GM23338 (cell line): Measurements from ENCODE around the gene NRCAM.

Source experiments
- EZH2 ChIP-seq: fragments of 200-600 bp; sonication (generic); IDR thresholded peaks from one replicate; pipeline ENCODE4 v1.8.0; 2017; ENCODE audit warnings: antibody characterized with exemption, mild to moderate bottlenecking, low read depth; ENCODE audit not compliant: unreplicated experiment
- EZH2phosphoT487 ChIP-seq: fragments of 200-600 bp; sonication (generic); IDR thresholded peaks from one replicate; pipeline ENCODE4 v1.8.1; 2018; ENCODE audit warnings: antibody characterized with exemption; ENCODE audit not compliant: unreplicated experiment
- JUNB ChIP-seq: IDR thresholded peaks from one replicate; pipeline ENCODE4 v1.6.1; 2016; ENCODE audit warnings: antibody characterized with exemption; ENCODE audit not compliant: unreplicated experiment
- NANOG ChIP-seq: IDR thresholded peaks from 2 replicates; pipeline ENCODE4 v1.6.1; 2016; ENCODE audit warnings: antibody characterized with exemption, borderline replicate concordance
- POLR2AphosphoS5 ChIP-seq: IDR thresholded peaks from 2 replicates; pipeline ENCODE4 v1.6.1; 2016; ENCODE audit warnings: antibody characterized with exemption, low read depth
- TF ChIP-seq, protein P1 (sequence below), 2 experiments: fragments of 200-600 bp in 1 of 2; sonication (generic) in 1 of 2; conservative IDR thresholded peaks; 2 replicates each; pipeline versions ENCODE4 v1.5.1 to v1.6.1; 2016 to 2017; ENCODE audit warnings: antibody characterized with exemption in 2 of 2, low read depth in 2 of 2, mild to moderate bottlenecking in 2 of 2, moderate library complexity in 1 of 2

DNA sequence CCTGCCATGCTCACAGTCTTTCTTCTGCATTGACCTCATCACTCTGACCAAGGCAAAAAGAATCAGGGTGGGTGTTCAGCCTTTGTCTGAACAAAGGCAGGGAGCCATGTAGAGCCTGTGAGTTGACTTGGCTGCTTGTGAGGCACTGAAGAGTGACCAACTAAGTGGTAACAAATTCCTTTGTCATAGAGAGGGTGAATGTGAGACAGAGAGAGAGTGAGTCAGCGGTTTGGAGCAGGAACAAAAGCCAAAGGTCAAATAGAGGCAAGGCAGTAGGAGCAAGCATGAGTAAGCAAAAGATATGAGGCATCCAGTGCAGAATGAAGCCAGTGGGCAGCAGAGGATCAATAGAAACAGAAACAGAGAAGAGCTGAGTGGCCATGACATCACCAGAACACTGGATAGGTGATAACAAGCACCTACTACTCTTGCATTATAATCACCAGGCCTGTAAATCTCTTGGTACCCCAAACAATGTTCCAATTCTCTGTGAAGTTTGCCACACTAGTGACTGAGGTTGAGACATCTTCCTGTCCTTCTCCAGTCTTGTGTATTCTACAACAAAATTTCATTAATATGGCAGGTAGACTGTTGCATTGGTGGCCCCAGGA lies 209.9 kb downstream of the NRCAM start:
- TF ChIP-seq, protein P1, sequence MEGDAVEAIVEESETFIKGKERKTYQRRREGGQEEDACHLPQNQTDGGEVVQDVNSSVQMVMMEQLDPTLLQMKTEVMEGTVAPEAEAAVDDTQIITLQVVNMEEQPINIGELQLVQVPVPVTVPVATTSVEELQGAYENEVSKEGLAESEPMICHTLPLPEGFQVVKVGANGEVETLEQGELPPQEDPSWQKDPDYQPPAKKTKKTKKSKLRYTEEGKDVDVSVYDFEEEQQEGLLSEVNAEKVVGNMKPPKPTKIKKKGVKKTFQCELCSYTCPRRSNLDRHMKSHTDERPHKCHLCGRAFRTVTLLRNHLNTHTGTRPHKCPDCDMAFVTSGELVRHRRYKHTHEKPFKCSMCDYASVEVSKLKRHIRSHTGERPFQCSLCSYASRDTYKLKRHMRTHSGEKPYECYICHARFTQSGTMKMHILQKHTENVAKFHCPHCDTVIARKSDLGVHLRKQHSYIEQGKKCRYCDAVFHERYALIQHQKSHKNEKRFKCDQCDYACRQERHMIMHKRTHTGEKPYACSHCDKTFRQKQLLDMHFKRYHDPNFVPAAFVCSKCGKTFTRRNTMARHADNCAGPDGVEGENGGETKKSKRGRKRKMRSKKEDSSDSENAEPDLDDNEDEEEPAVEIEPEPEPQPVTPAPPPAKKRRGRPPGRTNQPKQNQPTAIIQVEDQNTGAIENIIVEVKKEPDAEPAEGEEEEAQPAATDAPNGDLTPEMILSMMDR (conservative IDR thresholded peaks at IDR 0.05; ENCODE audit: low read depth in 2 of 2) = no peak
- no peak for TF ChIP-seq POLR2AphosphoS5
- no peak for TF ChIP-seq EZH2
- no peak for TF ChIP-seq JUNB
- no peak for TF ChIP-seq EZH2phosphoT487
- TF ChIP-seq NANOG = no peak
